Upper lobe of right lung (tissue), 1 donor: ENCODE data around the gene CAMTA1. TPM values are rescaled to one million over a fixed set of nuclear protein-coding genes. Genes with fewer than 3 reads are reported as not detected.

Experiments
- ATAC-seq: fragments of 200-7000 bp; cut with Tn5 transposase; one replicate; pipeline ENCODE4 v1.9.1; 2020; ENCODE audit warnings: mild to moderate bottlenecking, moderate library complexity
- DNase-seq: peaks from one replicate; pipeline ENCODE4 v3.0.0-alpha.2; 2020
- H3K27ac ChIP-seq: fragments of 200-600 bp; one replicate; pipeline ENCODE4 v1.8.0; 2022
- H3K27me3 ChIP-seq: fragments of 200-600 bp; one replicate; pipeline ENCODE4 v1.8.0; 2022; ENCODE audit warnings: mild to moderate bottlenecking
- H3K36me3 ChIP-seq: fragments of 200-600 bp; one replicate; pipeline ENCODE4 v1.8.0; 2022
- H3K4me1 ChIP-seq: fragments of 200-600 bp; one replicate; pipeline ENCODE4 v1.8.0; 2022
- H3K4me3 ChIP-seq: fragments of 200-600 bp; one replicate; pipeline ENCODE4 v1.8.0; 2022; ENCODE audit warnings: mild to moderate bottlenecking
- H3K9me3 ChIP-seq: fragments of 200-600 bp; one replicate; pipeline ENCODE4 v1.8.0; 2022
- intact Hi-C: fragments of 100-400 bp; cut with DNase I; formaldehyde crosslinking; loops from one replicate; pipeline ENCODE4 v1.11.0; 2022
- total RNA-seq: library from RNA; stranded (reverse); fragmentation: NEBNext Ultra II Directional; extraction: Animal tissue kit (Norgen Biotek cat#: 25700); gene quantifications from one replicate; pipeline ENCODE4 v1.2.1, GENCODE V29; 2021
- TF ChIP-seq, protein P1 (sequence below): fragments of 200-600 bp; IDR thresholded peaks from one replicate; pipeline ENCODE4 v1.8.0; 2022; ENCODE audit warnings: antibody characterized with exemption
- donor health status: DM: no; HTN: yes; CAD: no; lungs with severe emphysema.

The CAMTA1 gene
- total RNA-seq, 1 donor from 2014 or later, result 63.4 TPM

DNA sequence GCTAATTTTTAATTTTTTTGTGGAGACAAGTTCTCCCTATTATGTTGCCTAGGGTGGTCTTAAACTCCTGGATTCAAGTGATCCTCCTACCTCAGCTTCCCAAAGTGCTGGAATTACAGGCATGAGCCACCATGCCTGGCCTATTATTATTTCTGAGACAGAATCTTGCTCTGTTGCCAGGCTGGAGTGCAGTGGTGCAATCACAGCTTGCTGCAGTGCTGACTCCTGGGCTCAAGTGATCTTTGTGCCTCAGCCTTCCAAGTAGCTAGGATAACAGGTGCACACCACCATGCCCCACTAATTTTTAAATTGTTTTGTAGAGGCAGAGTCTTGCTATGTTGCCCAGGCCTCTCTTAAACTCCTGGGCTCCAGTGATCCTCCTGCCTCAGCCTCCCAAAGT, 196.3 kb downstream of the CAMTA1 start:
- H3K4me3 ChIP-seq, result no peak overlapping the region
- intact Hi-C loops, result no loop called here
- H3K27ac ChIP-seq, result no peak overlapping the region
- ATAC-seq, result no peak
- H3K27me3 ChIP-seq, result no peaks in the 10 kb centered on the region
- no peaks in the 10 kb centered on the region for H3K36me3 ChIP-seq
- TF ChIP-seq, protein P1, sequence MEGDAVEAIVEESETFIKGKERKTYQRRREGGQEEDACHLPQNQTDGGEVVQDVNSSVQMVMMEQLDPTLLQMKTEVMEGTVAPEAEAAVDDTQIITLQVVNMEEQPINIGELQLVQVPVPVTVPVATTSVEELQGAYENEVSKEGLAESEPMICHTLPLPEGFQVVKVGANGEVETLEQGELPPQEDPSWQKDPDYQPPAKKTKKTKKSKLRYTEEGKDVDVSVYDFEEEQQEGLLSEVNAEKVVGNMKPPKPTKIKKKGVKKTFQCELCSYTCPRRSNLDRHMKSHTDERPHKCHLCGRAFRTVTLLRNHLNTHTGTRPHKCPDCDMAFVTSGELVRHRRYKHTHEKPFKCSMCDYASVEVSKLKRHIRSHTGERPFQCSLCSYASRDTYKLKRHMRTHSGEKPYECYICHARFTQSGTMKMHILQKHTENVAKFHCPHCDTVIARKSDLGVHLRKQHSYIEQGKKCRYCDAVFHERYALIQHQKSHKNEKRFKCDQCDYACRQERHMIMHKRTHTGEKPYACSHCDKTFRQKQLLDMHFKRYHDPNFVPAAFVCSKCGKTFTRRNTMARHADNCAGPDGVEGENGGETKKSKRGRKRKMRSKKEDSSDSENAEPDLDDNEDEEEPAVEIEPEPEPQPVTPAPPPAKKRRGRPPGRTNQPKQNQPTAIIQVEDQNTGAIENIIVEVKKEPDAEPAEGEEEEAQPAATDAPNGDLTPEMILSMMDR, result no peak
- no peaks in the 10 kb centered on the region for H3K4me1 ChIP-seq
- H3K9me3 ChIP-seq, result no peaks in the 10 kb centered on the region
- DNase-seq, result no peak

DNA sequence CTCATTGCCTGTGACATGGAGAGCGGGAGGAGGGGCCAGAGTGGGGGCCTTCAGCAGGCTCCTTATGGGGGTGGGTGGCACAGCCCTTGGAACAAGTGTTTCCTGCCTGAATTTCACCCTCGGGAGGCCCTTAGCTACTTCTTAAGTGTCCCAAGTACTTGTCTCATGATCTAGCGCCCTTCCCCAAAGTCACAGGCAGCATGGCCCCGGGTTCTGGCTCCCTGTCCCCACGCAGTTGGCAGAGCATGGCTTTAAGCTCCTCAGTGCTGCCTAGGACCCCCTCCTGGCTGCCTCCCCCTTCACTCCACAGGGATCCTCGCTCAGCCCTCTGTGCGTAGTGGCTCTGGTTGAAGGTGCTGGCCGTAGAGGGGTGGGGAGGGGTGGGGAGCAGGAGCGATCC, 197.2 kb downstream of the CAMTA1 start:
- Histone ChIP-seq H3K27me3 (no peaks in the 10 kb centered on the region), H3K27ac (no peak overlapping the region), H3K4me1 (no peaks in the 10 kb centered on the region), H3K36me3 (no peaks in the 10 kb centered on the region), H3K4me3 (no peak overlapping the region), H3K9me3 (no peaks in the 10 kb centered on the region)
- ATAC-seq (no peak), DNase-seq (no peak)
- intact Hi-C loops, result no loop called here
- TF ChIP-seq, protein P1, result no peak

DNA sequence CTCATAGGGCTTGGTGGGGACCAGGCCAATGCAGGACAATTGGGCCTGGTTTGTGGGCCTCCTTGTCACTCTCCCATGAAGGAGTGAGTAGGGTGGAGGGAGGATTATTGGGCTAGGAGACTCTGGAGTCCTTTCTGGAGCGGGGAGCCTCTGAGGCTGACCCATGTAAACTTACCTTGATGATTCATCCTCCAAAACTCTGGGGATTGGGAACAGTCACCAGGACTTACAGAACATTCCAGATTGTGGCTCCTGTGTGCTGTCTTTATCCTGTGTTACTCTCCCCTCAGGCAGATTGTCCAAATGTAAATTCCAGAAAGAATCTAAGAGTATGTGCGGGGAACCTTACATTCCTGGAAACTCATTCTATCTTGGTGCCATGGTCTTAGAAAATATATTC, 197.6 kb downstream of the CAMTA1 start:
- no peak for DNase-seq
- H3K9me3 ChIP-seq, result no peaks in the 10 kb centered on the region
- H3K36me3 ChIP-seq, result no peaks in the 10 kb centered on the region
- H3K27ac ChIP-seq, result no peak overlapping the region
- ATAC-seq, result no peak
- H3K4me1 ChIP-seq, result no peaks in the 10 kb centered on the region
- intact Hi-C loops, result no loop called here
- H3K27me3 ChIP-seq, result no peaks in the 10 kb centered on the region
- no peak overlapping the region for H3K4me3 ChIP-seq
- TF ChIP-seq, protein P1, result no peak

DNA sequence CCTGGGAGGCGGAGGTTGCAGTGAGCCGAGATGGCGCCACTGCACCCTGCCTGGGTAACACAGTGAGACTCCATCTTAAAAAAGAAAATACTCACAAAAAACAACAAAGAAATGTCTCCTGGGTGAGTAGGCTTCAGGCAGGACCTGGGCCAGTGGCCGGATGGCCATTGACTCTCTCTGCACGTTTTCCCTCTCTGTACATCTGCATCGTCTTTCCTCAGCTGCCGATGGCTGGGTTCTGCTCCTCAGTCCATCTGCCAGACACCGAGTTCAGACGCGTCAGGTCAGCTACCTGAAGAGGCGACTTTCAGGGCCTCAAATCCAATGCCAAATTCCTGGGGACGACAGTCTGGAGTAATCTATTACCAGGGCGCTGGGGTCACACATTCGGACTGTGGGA, 199.3 kb downstream of the CAMTA1 start:
- no peak for DNase-seq

DNA sequence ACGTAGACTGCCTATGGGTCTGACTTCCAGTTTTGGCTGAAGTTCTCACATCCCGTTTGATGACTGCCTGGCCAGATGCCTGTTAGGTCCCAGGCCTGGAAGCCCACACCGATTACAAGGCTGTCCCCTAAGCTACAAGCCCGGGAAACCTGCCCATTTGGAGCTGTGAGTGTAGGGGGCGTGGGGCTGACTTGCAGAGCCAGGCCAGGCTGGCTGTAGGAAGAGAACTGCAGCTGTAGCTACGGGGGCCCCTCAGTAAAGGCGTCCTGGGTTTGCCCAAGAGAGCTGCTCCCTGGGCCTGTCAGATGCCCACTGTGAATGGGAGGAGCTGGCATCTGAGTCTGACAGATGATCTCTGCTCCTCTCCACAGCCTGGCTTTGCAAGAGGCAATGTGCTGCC, 199.7 kb downstream of the CAMTA1 start:
- no peak overlapping the region for H3K4me3 ChIP-seq
- intact Hi-C loops, result no loop called here
- no peak for DNase-seq

More for the DNA sequence above, 199.3 kb downstream of the CAMTA1 start:
- H3K27me3 ChIP-seq, result no peaks in the 10 kb centered on the region
- no peaks in the 10 kb centered on the region for H3K36me3 ChIP-seq
- intact Hi-C loops, result no loop called here
- no peak overlapping the region for H3K4me3 ChIP-seq
- TF ChIP-seq, protein P1, result no peak
- no peak for ATAC-seq
- no peak overlapping the region for H3K27ac ChIP-seq
- H3K9me3 ChIP-seq, result no peaks in the 10 kb centered on the region
- H3K4me1 ChIP-seq, result no peaks in the 10 kb centered on the region

More for the DNA sequence above, 199.7 kb downstream of the CAMTA1 start:
- Histone ChIP-seq H3K27ac (no peak overlapping the region), H3K36me3 (no peaks in the 10 kb centered on the region), H3K9me3 (no peaks in the 10 kb centered on the region), H3K4me1 (no peaks in the 10 kb centered on the region), H3K27me3 (no peaks in the 10 kb centered on the region)
- TF ChIP-seq, protein P1, result no peak
- ATAC-seq, result no peak
